ENCODE data around the gene KLHDC8B.

DNA sequence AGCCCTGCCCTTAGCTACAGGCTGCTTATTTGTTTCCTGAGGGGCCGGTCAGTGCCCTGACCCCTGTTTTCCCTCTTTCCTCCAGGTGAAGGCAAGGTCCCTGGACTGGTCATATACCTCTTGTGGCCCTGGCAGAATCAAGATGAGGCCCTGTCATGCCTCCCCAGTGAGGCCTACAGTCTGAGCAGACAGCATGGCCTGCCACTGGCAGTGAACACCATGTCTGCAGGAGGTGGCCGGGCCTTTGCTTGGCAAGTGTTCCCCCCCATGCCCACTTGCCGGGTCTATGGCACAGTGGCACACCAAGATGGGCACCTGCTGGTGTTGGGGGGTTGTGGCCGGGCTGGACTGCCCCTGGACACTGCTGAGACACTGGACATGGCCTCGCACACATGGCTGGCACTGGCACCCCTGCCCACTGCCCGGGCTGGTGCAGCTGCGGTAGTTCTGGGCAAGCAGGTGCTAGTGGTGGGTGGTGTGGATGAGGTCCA lies 1.2 kb downstream of the KLHDC8B start:
- TF ChIP-seq CTCF (IDR thresholded peaks at IDR 0.05), result no peak
- no peak for TF ChIP-seq SIN3A (IDR thresholded peaks at IDR 0.05; ENCODE audit: borderline replicate concordance, insufficient read depth, low read depth, low read length)
- TF ChIP-seq REST (IDR thresholded peaks at IDR 0.05; ENCODE audit: insufficient read depth in 1 of 2, low read depth in 2 of 2, low read length in 1 of 2), result no peak
- no peak for TF ChIP-seq POLR2AphosphoS5 (IDR thresholded peaks at IDR 0.05; ENCODE audit: low read depth, low read length)
- no peak for TF ChIP-seq TCF7L2 (IDR thresholded peaks at IDR 0.05; ENCODE audit: low read depth, low read length)

Data from Panc1 (cell line).